Lower leg skin (tissue), 3 donors: ENCODE measurements around the gene SAFB.

Experiments
- CTCF ChIP-seq, 3 donors: fragments of 450-650 bp; IDR thresholded peaks; one replicate each; pipeline ENCODE4 v1.5.1; 2016; ENCODE audit warnings: antibody characterized with exemption in 3 of 3, mild to moderate bottlenecking in 3 of 3, moderate library complexity in 2 of 3
- POLR2A ChIP-seq, 2 donors: fragments of 450-650 bp; IDR thresholded peaks; one replicate each; pipeline ENCODE4 v1.6.1; 2016 to 2017; ENCODE audit warnings: antibody characterized with exemption in 2 of 2, mild to moderate bottlenecking in 1 of 2, moderate library complexity in 1 of 2

GRCh38 chr19:5652261-5652660 is 29.4 kb downstream of the SAFB start:
- no peak for TF ChIP-seq POLR2A (IDR thresholded peaks at IDR 0.05)
- no peak for TF ChIP-seq CTCF (IDR thresholded peaks at IDR 0.05)
